ENCODE results near the gene FLT3.
"Not testable (repeated sequence)": the region's sequence is repeated elsewhere in the genome, so short reads cannot be mapped to it uniquely, and the experiment has no call there.

The FLT3 gene

GRCh38 chr13:28093881-28094280 lies 6.5 kb downstream of the FLT3 start:
- H2AFZ ChIP-seq (ENCODE audit: low read depth, low read length, severe bottlenecking) = no peak overlapping the region
- H3F3A ChIP-seq (ENCODE audit: insufficient read depth) = no peaks in the 10 kb centered on the region
- no peak for TF ChIP-seq CTCF (IDR thresholded peaks at IDR 0.05; ENCODE audit: insufficient read depth, low read length, poor library complexity, severe bottlenecking)
- TF ChIP-seq EZH2phosphoT487 (conservative IDR thresholded peaks at IDR 0.05; ENCODE audit: low read length) = no peak
- H3K9me3 ChIP-seq (ENCODE audit: insufficient read depth, low read length) = no peaks in the 10 kb centered on the region
- H3K36me3 ChIP-seq (ENCODE audit: low read length) = no peaks in the 10 kb centered on the region
- H3K27me3 ChIP-seq (ENCODE audit: low read length) = no peaks in the 10 kb centered on the region
- H3K4me3 ChIP-seq (ENCODE audit: insufficient read depth, low read length, poor library complexity, severe bottlenecking) = no peak overlapping the region
- H3K9me2 ChIP-seq (replicated peaks; ENCODE audit: insufficient read depth, low read length) = no peaks in the 10 kb centered on the region
- no peaks in the 10 kb centered on the region for H4K20me1 ChIP-seq (ENCODE audit: low read depth, low read length)
- no peaks in the 10 kb centered on the region for H3K79me2 ChIP-seq (ENCODE audit: insufficient read depth, low read length)
- H3K27ac ChIP-seq (ENCODE audit: low read depth, low read length) = no peak overlapping the region
- peak overlapping the region; percentile 0 for H3K4me2 ChIP-seq (ENCODE audit: low read depth, low read length, poor library complexity, severe bottlenecking)
- no peak overlapping the region for H3K9ac ChIP-seq (ENCODE audit: low read length)

GRCh38 chr13:28092431-28092830 lies 7.9 kb downstream of the FLT3 start:
- Histone ChIP-seq H3K27me3 (ENCODE audit: low read length) (no peaks in the 10 kb centered on the region), H3K9ac (ENCODE audit: low read length) (no peak overlapping the region), H3K4me2 (ENCODE audit: low read depth, low read length, poor library complexity, severe bottlenecking) (no peak overlapping the region), H4K20me1 (ENCODE audit: low read depth, low read length) (no peaks in the 10 kb centered on the region), H3F3A (ENCODE audit: insufficient read depth) (no peaks in the 10 kb centered on the region), H2AFZ (ENCODE audit: low read depth, low read length, severe bottlenecking) (no peak overlapping the region), H3K27ac (ENCODE audit: low read depth, low read length) (no peak overlapping the region), H3K4me3 (ENCODE audit: insufficient read depth, low read length, poor library complexity, severe bottlenecking) (no peak overlapping the region), H3K9me2 (replicated peaks; ENCODE audit: insufficient read depth, low read length) (no peaks in the 10 kb centered on the region), H3K36me3 (ENCODE audit: low read length) (no peaks in the 10 kb centered on the region), H3K9me3 (ENCODE audit: insufficient read depth, low read length) (no peaks in the 10 kb centered on the region), H3K79me2 (ENCODE audit: insufficient read depth, low read length) (no peaks in the 10 kb centered on the region)
- TF ChIP-seq EZH2phosphoT487 (conservative IDR thresholded peaks at IDR 0.05; ENCODE audit: low read length) (no peak), CTCF (IDR thresholded peaks at IDR 0.05; ENCODE audit: insufficient read depth, low read length, poor library complexity, severe bottlenecking) (no peak)

DNA sequence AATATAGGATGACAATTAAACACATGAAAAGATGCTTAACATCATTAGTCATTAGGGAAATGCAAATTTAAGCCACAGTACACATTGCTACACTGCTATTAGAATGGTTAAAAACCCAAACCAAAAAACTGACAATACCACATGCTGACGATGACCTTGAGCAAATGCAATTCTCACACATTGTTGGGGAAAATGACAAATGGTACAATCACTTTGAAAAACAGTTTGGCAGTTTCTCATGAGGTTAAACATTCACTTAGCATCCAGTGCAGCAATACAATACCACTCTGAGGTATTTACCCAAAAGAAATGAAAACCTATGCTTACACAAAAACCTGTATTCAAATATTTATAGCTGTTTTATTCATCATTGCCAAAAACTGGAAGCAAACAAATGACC lies 11.3 kb downstream of the FLT3 start:
- no peak overlapping the region for H3K4me2 ChIP-seq (ENCODE audit: low read depth, low read length, poor library complexity, severe bottlenecking)
- no peak overlapping the region for H3K4me3 ChIP-seq (ENCODE audit: insufficient read depth, low read length, poor library complexity, severe bottlenecking)
- no peak overlapping the region for H3K9ac ChIP-seq (ENCODE audit: low read length)
- no peaks in the 10 kb centered on the region for H3K9me2 ChIP-seq (replicated peaks; ENCODE audit: insufficient read depth, low read length)
- H2AFZ ChIP-seq (ENCODE audit: low read depth, low read length, severe bottlenecking) = no peak overlapping the region
- H3K27ac ChIP-seq (ENCODE audit: low read depth, low read length) = no peak overlapping the region
- no peaks in the 10 kb centered on the region for H3F3A ChIP-seq (ENCODE audit: insufficient read depth)
- H3K36me3 ChIP-seq (ENCODE audit: low read length) = no peaks in the 10 kb centered on the region
- H3K27me3 ChIP-seq (ENCODE audit: low read length) = no peaks in the 10 kb centered on the region
- TF ChIP-seq EZH2phosphoT487 (conservative IDR thresholded peaks at IDR 0.05; ENCODE audit: low read length) (no peak), CTCF (IDR thresholded peaks at IDR 0.05; ENCODE audit: insufficient read depth, low read length, poor library complexity, severe bottlenecking) (no peak)
- H4K20me1 ChIP-seq (ENCODE audit: low read depth, low read length) = no peaks in the 10 kb centered on the region
- H3K9me3 ChIP-seq (ENCODE audit: insufficient read depth, low read length) = no peaks in the 10 kb centered on the region
- no peaks in the 10 kb centered on the region for H3K79me2 ChIP-seq (ENCODE audit: insufficient read depth, low read length)

GRCh38 chr13:28077820-28078219 lies 22.6 kb downstream of the FLT3 start:
- not testable (repeated sequence) for H4K20me1 ChIP-seq (ENCODE audit: low read depth, low read length); H3K9me2 ChIP-seq (replicated peaks; ENCODE audit: insufficient read depth, low read length); H3K9ac ChIP-seq (ENCODE audit: low read length); H3F3A ChIP-seq (ENCODE audit: insufficient read depth); H3K4me3 ChIP-seq (ENCODE audit: insufficient read depth, low read length, poor library complexity, severe bottlenecking); H3K9me3 ChIP-seq (ENCODE audit: insufficient read depth, low read length); H3K27me3 ChIP-seq (ENCODE audit: low read length); H3K4me2 ChIP-seq (ENCODE audit: low read depth, low read length, poor library complexity, severe bottlenecking); H3K36me3 ChIP-seq (ENCODE audit: low read length); H2AFZ ChIP-seq (ENCODE audit: low read depth, low read length, severe bottlenecking); H3K27ac ChIP-seq (ENCODE audit: low read depth, low read length); H3K79me2 ChIP-seq (ENCODE audit: insufficient read depth, low read length)
